ENCODE results near the gene NT5DC1.

DNA sequence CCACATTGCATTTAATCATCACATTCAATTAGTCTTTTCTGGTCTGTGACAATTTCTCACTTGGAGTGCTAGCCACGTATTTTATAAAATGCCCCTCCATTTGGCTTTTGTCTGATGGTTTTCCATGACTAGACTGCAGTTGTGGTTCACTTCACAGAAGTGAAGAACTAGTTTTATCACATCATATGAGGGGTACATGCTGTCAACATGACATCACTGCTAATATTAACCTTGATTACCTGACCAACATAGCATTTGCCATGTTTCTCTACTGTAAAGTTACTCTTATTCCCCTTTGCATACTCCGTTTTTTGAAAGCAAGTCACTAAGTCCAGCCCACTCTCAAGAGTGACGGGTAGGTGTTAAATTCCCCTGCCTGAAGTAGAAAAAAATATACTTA is 73.3 kb downstream of the NT5DC1 start:
- no peak for TF ChIP-seq POLR2A (IDR thresholded peaks at IDR 0.05)
- TF ChIP-seq CTCF (IDR thresholded peaks at IDR 0.05) = no peak
